Panc1 (cell line): ENCODE measurements around the gene ZDHHC18. TPM values are rescaled to one million over a fixed set of nuclear protein-coding genes. Genes with fewer than 3 reads are reported as not detected.

Source experiments
- ATAC-seq: fragments of 200-7000 bp; cut with Tn5 transposase; 2 replicates; pipeline ENCODE4 v1.9.1; 2020; ENCODE audit warnings: mild to moderate bottlenecking, moderate library complexity
- BruUV-seq: library from RNA; stranded (reverse); fragments of 400-500 nt; replicated peaks from 2 replicates; lab custom pipeline; 2021; lab: Mats Ljungman, UMichigan
- CTCF ChIA-PET: fragments of 300-600 bp; sonication (Branson Sonifier 250); formaldehyde crosslinking; loops from one replicate; lab custom pipeline; 2022; ENCODE audit warnings: antibody characterized with exemption; lab: Charles Lee
- POLR2A ChIA-PET: fragments of 300-600 bp; sonication (Branson Sonifier 250); formaldehyde crosslinking; loops from one replicate; lab custom pipeline; 2022; ENCODE audit warnings: antibody characterized with exemption; lab: Charles Lee
- DNase-seq: peaks from one replicate; pipeline ENCODE4 v3.0.0-alpha.2; 2010; ENCODE audit warnings: low read depth, low spot score
- H3K27ac ChIP-seq: 2 replicates; pipeline ENCODE4 v1.5.1; 2011; ENCODE audit warnings: mild to moderate bottlenecking, low read length, inconsistent platforms
- H3K27me3 ChIP-seq: fragments of 200-500 bp; sonication (Bioruptor generic); 2 replicates; pipeline ENCODE4 v1.6.0; 2014; ENCODE audit warnings: low read length, inconsistent platforms; ENCODE audit not compliant: control insufficient read depth, insufficient read depth
- H3K36me3 ChIP-seq: fragments of 200-500 bp; sonication (Bioruptor generic); 2 replicates; pipeline ENCODE4 v1.5.1; 2014; ENCODE audit warnings: inconsistent platforms, mild to moderate bottlenecking, low read length, moderate library complexity; ENCODE audit not compliant: control insufficient read depth, insufficient read depth
- H3K4me1 ChIP-seq: 2 replicates; pipeline ENCODE4 v1.5.1; 2011; ENCODE audit warnings: inconsistent platforms, mild to moderate bottlenecking, low read length, moderate library complexity; ENCODE audit not compliant: control insufficient read depth, insufficient read depth
- H3K4me3 ChIP-seq, 2 experiments: 2 replicates each; pipeline ENCODE4 v1.5.1; 2011 to 2012; ENCODE audit warnings: low read depth in 2 of 2, low read length in 2 of 2, mild to moderate bottlenecking in 2 of 2, inconsistent platforms in 1 of 2, moderate library complexity in 1 of 2
- H3K9me3 ChIP-seq: fragments of 200-500 bp; sonication (Bioruptor generic); 2 replicates; pipeline ENCODE4 v1.5.1; 2014; ENCODE audit warnings: low read depth, mild to moderate bottlenecking, inconsistent platforms, low read length, moderate library complexity; ENCODE audit not compliant: control insufficient read depth, insufficient read depth
- CTCF ChIP-seq: fragments of 450-650 bp; IDR thresholded peaks from 2 replicates; pipeline ENCODE4 v1.5.1; 2017; ENCODE audit warnings: mild to moderate bottlenecking
- POLR2AphosphoS5 ChIP-seq: IDR thresholded peaks from 2 replicates; pipeline ENCODE4 v1.6.1; 2012; ENCODE audit warnings: mild to moderate bottlenecking, low read depth, low read length, moderate library complexity
- SIN3A ChIP-seq: IDR thresholded peaks from 2 replicates; pipeline ENCODE4 v1.6.1; 2012; ENCODE audit warnings: low read depth, mild to moderate bottlenecking, low read length, moderate library complexity, borderline replicate concordance; ENCODE audit not compliant: insufficient read depth
- TCF7L2 ChIP-seq: IDR thresholded peaks from 2 replicates; pipeline ENCODE4 v1.6.1; 2011; ENCODE audit warnings: mild to moderate bottlenecking, low read depth, low read length, inconsistent platforms
- in situ Hi-C: cut with HindIII; loops from 2 replicates; pipeline ENCODE4 v1.10.0; 2016; ENCODE audit warnings: low sequenced_read_pairs, low pct_unique_long_range_greater_than_20kb
- intact Hi-C: fragments of 100-400 bp; cut with micrococcal nuclease; formaldehyde crosslinking; loops from one replicate; pipeline ENCODE4 v1.10.0; 2022; ENCODE audit not compliant: unreplicated experiment
- total RNA-seq: library from RNA; stranded (reverse); gene quantifications from one replicate; pipeline ENCODE4 v1.2.1, GENCODE V29; 2021; ENCODE audit not compliant: unreplicated experiment
- TF ChIP-seq, protein P1 (sequence below), 2 experiments: IDR thresholded peaks; 2 replicates each; pipeline ENCODE4 v1.6.1; 2011 to 2012; ENCODE audit warnings: low read depth in 2 of 2, control low read depth in 1 of 2, low read length in 1 of 2, mild to moderate bottlenecking in 1 of 2, moderate library complexity in 1 of 2; ENCODE audit not compliant: insufficient read depth in 1 of 2

The ZDHHC18 gene
- total RNA-seq, 1 experiment from 2014 or later = 45.4 TPM

GRCh38 chr1:26782521-26783212, 43.8 kb upstream of the ZDHHC18 start:
- ATAC-seq (no peak), DNase-seq (no peak)
- in situ Hi-C loops (no loop called here), intact Hi-C loops (no loop called here)
- TF ChIP-seq POLR2AphosphoS5 (no peak), SIN3A (no peak), TCF7L2 (no peak), CTCF (no peak)
- TF ChIP-seq, protein P1, sequence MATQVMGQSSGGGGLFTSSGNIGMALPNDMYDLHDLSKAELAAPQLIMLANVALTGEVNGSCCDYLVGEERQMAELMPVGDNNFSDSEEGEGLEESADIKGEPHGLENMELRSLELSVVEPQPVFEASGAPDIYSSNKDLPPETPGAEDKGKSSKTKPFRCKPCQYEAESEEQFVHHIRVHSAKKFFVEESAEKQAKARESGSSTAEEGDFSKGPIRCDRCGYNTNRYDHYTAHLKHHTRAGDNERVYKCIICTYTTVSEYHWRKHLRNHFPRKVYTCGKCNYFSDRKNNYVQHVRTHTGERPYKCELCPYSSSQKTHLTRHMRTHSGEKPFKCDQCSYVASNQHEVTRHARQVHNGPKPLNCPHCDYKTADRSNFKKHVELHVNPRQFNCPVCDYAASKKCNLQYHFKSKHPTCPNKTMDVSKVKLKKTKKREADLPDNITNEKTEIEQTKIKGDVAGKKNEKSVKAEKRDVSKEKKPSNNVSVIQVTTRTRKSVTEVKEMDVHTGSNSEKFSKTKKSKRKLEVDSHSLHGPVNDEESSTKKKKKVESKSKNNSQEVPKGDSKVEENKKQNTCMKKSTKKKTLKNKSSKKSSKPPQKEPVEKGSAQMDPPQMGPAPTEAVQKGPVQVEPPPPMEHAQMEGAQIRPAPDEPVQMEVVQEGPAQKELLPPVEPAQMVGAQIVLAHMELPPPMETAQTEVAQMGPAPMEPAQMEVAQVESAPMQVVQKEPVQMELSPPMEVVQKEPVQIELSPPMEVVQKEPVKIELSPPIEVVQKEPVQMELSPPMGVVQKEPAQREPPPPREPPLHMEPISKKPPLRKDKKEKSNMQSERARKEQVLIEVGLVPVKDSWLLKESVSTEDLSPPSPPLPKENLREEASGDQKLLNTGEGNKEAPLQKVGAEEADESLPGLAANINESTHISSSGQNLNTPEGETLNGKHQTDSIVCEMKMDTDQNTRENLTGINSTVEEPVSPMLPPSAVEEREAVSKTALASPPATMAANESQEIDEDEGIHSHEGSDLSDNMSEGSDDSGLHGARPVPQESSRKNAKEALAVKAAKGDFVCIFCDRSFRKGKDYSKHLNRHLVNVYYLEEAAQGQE (IDR thresholded peaks at IDR 0.05; ENCODE audit: insufficient read depth in 1 of 2, low read depth in 2 of 2, low read length in 1 of 2) = no peak
- Histone ChIP-seq H3K4me1 (peaks cover 61% of the 10 kb centered on the region), H3K27ac (0 out of 2 replicates have a peak overlapping the region, but pooled peaks have one; percentile 26), H3K4me3 (no peak overlapping the region), H3K9me3 (no peaks in the 10 kb centered on the region), H3K27me3 (no peaks in the 10 kb centered on the region), H3K36me3 (peaks cover 25% of the 10 kb centered on the region)
- BruUV-seq = no TSS peak
- CTCF ChIA-PET = no interaction called here
- POLR2A ChIA-PET = interaction anchor here (0.6 kb wide), 1 partner anchor 143 kb away, joined by 3 read pairs; no protein-coding TSS in a partner anchor

- in situ Hi-C loops (no loop called here), intact Hi-C loops (no loop called here)
- H3K4me1 ChIP-seq = peaks cover 65% of the 10 kb centered on the region
- no TSS peak for BruUV-seq
- H3K36me3 ChIP-seq = peaks cover 23% of the 10 kb centered on the region
- DNase-seq (no peak), ATAC-seq (no peak)
- no peak overlapping the region for H3K4me3 ChIP-seq
- ChIA-PET POLR2A (no interaction called here), CTCF (no interaction called here)
- no peaks in the 10 kb centered on the region for H3K27me3 ChIP-seq
- H3K27ac ChIP-seq = peak overlapping the region; percentile 14; the same call in 1 of the 2 replicates
- H3K9me3 ChIP-seq = no peaks in the 10 kb centered on the region
- TF ChIP-seq CTCF = no peak
- 0 out of 2 replicates have a peak, but pooled peaks have one; percentile 4 for TF ChIP-seq POLR2AphosphoS5
These were observed 42.9 kb upstream of the ZDHHC18 start for GRCh38 chr1:26783646-26784022.
